Smooth muscle cell (in vitro differentiated cells): ENCODE results near the gene KIF2C. TPM values are rescaled to one million over a fixed set of nuclear protein-coding genes. Genes with fewer than 3 reads are reported as not detected.
A peak's percentile ranks its signal among the peaks of the same experiment; 100 is the strongest.

Source experiments
- DNase-seq: peaks from one replicate; lab custom pipeline; 2025; ENCODE audit not compliant: unreplicated experiment; lab: John Stamatoyannopoulos, UW
- H2AFZ ChIP-seq: fragments of 200-600 bp; sonication (generic); 2 replicates; pipeline ENCODE4 v1.6.0; 2016; ENCODE audit warnings: antibody characterized with exemption, low read depth, mild to moderate bottlenecking
- H3F3A ChIP-seq: fragments of 200-600 bp; sonication (generic); 2 replicates; pipeline ENCODE4 v1.6.0; 2017; ENCODE audit warnings: antibody characterized with exemption, low read depth
- H3K27ac ChIP-seq: fragments of 200-600 bp; sonication (generic); 2 replicates; pipeline ENCODE4 v1.5.1; 2016; ENCODE audit warnings: low read depth, mild to moderate bottlenecking
- H3K27me3 ChIP-seq: fragments of 200-600 bp; sonication (generic); 2 replicates; pipeline ENCODE4 v1.6.1; 2016; ENCODE audit warnings: low read depth, mild to moderate bottlenecking
- H3K36me3 ChIP-seq: fragments of 200-600 bp; sonication (generic); 2 replicates; pipeline ENCODE4 v1.5.1; 2016; ENCODE audit warnings: low read depth
- H3K4me1 ChIP-seq: fragments of 200-600 bp; sonication (generic); 2 replicates; pipeline ENCODE4 v1.5.1; 2016; ENCODE audit warnings: low read depth
- H3K4me2 ChIP-seq: fragments of 200-600 bp; sonication (generic); 2 replicates; pipeline ENCODE4 v1.6.0; 2016; ENCODE audit warnings: mild to moderate bottlenecking
- H3K4me3 ChIP-seq: fragments of 200-600 bp; sonication (generic); 2 replicates; pipeline ENCODE4 v1.5.1; 2016; ENCODE audit warnings: mild to moderate bottlenecking
- H3K79me2 ChIP-seq: fragments of 200-600 bp; sonication (generic); 2 replicates; pipeline ENCODE4 v1.6.0; 2016; ENCODE audit warnings: low read depth, mild to moderate bottlenecking
- H3K9ac ChIP-seq: fragments of 200-600 bp; sonication (generic); 2 replicates; pipeline ENCODE4 v1.6.0; 2016; ENCODE audit warnings: low read depth
- H3K9me3 ChIP-seq: fragments of 200-600 bp; sonication (generic); replicated peaks from 2 replicates; pipeline ENCODE4 v1.5.1; 2016; ENCODE audit warnings: low read depth
- H4K20me1 ChIP-seq: fragments of 200-600 bp; sonication (generic); 2 replicates; pipeline ENCODE4 v1.6.0; 2016; ENCODE audit warnings: low read depth
- WGBS: methylation state at CpG from one replicate; pipeline ENCODE4 v1.1.7; 2016; ENCODE audit warnings: low lambda C conversion rate; 5-methylcytosine and 5-hydroxymethylcytosine counted together
- polyA plus RNA-seq: library from polyadenylated mRNA; unstranded; fragments of >200 nt; fragmentation: Nextera tagmentation; extraction: Ambion mirVana; gene quantifications from 2 replicates; pipeline ENCODE4 v1.2.1, GENCODE V29; 2016
- total RNA-seq: library from RNA; depleted of rRNA; stranded (reverse); fragments of >200 nt; gene quantifications from 2 replicates; pipeline ENCODE4 v1.2.3, GENCODE V29; 2014
- TF ChIP-seq, protein P1 (sequence below): fragments of 200-600 bp; sonication (generic); IDR thresholded peaks from 2 replicates; pipeline ENCODE4 v1.5.1; 2017; ENCODE audit warnings: borderline replicate concordance, mild to moderate bottlenecking, antibody characterized with exemption; ENCODE audit not compliant: insufficient read depth, poor library complexity, severe bottlenecking

KIF2C gene
- total and polyA plus RNA-seq, 2 experiments from 2014 or later: 5.7 to 8.5 TPM

DNA sequence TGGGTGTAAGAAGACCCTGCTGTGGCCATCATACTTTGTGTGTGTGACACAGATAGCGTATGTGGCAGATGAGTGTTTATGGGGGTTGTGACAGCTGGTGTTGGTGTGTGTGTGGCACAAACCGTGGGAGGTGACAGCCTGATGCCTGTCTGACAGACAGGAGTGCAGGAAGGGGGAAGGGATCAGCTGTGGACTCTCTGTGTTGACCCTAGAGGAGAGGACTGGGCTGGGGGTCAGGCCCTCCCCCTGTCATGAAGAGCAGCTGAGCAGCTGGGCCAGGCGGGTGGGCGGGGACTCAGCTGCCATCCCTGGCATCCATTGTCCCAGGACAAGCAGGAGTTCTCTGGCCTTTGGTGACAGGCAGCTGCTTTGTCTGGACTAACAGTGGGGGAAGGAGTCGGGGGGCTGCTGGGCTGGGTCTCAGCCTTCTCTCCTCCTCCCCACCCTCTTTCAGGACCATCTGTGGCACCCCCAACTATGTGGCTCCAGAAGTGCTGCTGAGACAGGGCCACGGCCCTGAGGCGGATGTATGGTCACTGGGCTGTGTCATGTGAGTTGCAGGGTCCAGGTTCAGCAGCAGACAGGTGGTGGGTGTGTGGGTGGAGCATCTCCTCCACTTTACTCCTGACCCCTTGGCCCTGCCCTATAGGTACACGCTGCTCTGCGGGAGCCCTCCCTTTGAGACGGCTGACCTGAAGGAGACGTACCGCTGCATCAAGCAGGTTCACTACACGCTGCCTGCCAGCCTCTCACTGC, 62.8 kb downstream of the KIF2C start:
- Histone ChIP-seq H3K9ac (peak overlapping the region; percentile 97), H3K4me2 (peak overlapping the region; percentile 91), H3K4me1 (peaks cover 24% of the 10 kb centered on the region), H3K27me3 (no peaks in the 10 kb centered on the region), H3K36me3 (no peaks in the 10 kb centered on the region), H3K4me3 (peak overlapping the region; percentile 96), H3K27ac (peak overlapping the region; percentile 56), H3K79me2 (peaks cover 41% of the 10 kb centered on the region), H2AFZ (no peak overlapping the region), H4K20me1 (peaks cover 36% of the 10 kb centered on the region), H3K9me3 (no peaks in the 10 kb centered on the region), H3F3A (peaks cover 18% of the 10 kb centered on the region)
- DNase-seq: no peak
- TF ChIP-seq, protein P1, sequence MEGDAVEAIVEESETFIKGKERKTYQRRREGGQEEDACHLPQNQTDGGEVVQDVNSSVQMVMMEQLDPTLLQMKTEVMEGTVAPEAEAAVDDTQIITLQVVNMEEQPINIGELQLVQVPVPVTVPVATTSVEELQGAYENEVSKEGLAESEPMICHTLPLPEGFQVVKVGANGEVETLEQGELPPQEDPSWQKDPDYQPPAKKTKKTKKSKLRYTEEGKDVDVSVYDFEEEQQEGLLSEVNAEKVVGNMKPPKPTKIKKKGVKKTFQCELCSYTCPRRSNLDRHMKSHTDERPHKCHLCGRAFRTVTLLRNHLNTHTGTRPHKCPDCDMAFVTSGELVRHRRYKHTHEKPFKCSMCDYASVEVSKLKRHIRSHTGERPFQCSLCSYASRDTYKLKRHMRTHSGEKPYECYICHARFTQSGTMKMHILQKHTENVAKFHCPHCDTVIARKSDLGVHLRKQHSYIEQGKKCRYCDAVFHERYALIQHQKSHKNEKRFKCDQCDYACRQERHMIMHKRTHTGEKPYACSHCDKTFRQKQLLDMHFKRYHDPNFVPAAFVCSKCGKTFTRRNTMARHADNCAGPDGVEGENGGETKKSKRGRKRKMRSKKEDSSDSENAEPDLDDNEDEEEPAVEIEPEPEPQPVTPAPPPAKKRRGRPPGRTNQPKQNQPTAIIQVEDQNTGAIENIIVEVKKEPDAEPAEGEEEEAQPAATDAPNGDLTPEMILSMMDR: no peak
- WGBS: 86% methylated on average over 13 of the region's 13 CpGs

DNA sequence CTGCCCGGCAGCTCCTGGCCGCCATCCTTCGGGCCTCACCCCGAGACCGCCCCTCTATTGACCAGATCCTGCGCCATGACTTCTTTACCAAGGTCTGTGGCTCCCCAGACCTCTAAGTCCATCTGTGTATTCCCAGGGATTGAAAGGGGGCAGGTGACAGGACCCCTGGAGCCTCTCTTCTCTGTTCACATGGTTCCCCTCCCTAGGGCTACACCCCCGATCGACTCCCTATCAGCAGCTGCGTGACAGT, 63.4 kb downstream of the KIF2C start:
- DNase-seq: no peak
- Histone ChIP-seq H3K4me3 (no peak overlapping the region), H3K36me3 (no peaks in the 10 kb centered on the region), H3K27me3 (no peaks in the 10 kb centered on the region), H3K9me3 (no peaks in the 10 kb centered on the region), H3K27ac (peak overlapping the region; percentile 56), H3K4me1 (peaks cover 27% of the 10 kb centered on the region), H2AFZ (no peak overlapping the region), H3K4me2 (peak overlapping the region; percentile 30), H3F3A (peaks cover 19% of the 10 kb centered on the region), H4K20me1 (peaks cover 36% of the 10 kb centered on the region), H3K79me2 (peaks cover 41% of the 10 kb centered on the region), H3K9ac (no peak overlapping the region)
- WGBS: 98% methylated on average over 9 of the region's 9 CpGs
- TF ChIP-seq, protein P1: no peak

DNA sequence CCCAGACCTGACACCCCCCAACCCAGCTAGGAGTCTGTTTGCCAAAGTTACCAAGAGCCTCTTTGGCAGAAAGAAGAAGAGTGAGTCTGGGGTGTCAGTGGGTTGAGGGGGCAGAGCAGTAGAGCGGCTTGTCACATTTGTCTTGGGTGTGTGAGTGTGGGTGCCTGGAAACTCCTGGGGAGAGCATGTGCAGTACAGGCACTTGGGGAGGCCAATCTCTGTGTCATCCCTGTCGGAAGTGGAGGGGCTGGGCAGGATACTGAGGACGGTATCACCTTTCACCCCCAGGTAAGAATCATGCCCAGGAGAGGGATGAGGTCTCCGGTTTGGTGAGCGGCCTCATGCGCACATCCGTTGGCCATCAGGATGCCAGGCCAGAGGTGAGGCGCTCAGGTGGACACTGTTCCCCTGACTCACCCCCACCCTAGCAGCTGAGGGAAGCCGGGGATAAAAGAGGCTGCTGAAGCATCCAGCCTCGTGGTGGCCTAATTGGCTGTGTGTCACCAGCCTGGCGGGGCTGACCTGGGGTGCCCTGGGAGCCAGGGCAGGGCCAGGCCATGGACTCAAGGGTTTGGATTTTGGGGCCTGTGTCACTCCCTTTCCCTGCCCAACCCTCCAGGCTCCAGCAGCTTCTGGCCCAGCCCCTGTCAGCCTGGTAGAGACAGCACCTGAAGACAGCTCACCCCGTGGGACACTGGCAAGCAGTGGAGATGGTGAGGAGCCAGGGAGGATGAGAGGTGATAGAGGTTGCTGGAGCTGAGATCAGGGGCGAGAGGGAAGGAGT, 63.9 kb downstream of the KIF2C start:
- peaks cover 19% of the 10 kb centered on the region for H3F3A ChIP-seq
- no peak overlapping the region for H3K9ac ChIP-seq
- peak overlapping the region; percentile 56 for H3K27ac ChIP-seq
- no peak for DNase-seq
- no peaks in the 10 kb centered on the region for H3K36me3 ChIP-seq
- H3K4me2 ChIP-seq: peak overlapping the region; percentile 30
- H3K4me3 ChIP-seq: no peak overlapping the region
- H3K79me2 ChIP-seq: peaks cover 41% of the 10 kb centered on the region
- peaks cover 36% of the 10 kb centered on the region for H4K20me1 ChIP-seq
- no peaks in the 10 kb centered on the region for H3K27me3 ChIP-seq
- TF ChIP-seq, protein P1: no peak
- no peak overlapping the region for H2AFZ ChIP-seq
- WGBS: 89% methylated on average over 13 of the region's 13 CpGs
- H3K4me1 ChIP-seq: peaks cover 32% of the 10 kb centered on the region
- no peaks in the 10 kb centered on the region for H3K9me3 ChIP-seq
